Lung (tissue), 12 donors: ENCODE measurements around the gene MAST4. TPM values are rescaled to one million over a fixed set of nuclear protein-coding genes. Genes with fewer than 3 reads are reported as not detected.

ENCODE experiments used
- ATAC-seq: fragments of 200-7000 bp; cut with Tn5 transposase; one replicate; pipeline ENCODE4 v1.9.1; 2020; ENCODE audit warnings: moderate number of reproducible peaks; ENCODE audit not compliant: insufficient read depth, low FRiP score
- DNase-seq, 3 donors: peaks; one replicate each; pipeline ENCODE4 v3.0.0-alpha.2; 2013 to 2017
- H3K27ac ChIP-seq, 2 donors: one replicate each; pipeline ENCODE4 v1.5.1; 2013; ENCODE audit warnings: mild to moderate bottlenecking in 2 of 2, moderate library complexity in 2 of 2, control low read depth in 1 of 2, inconsistent platforms in 1 of 2, low read depth in 1 of 2, low read length in 1 of 2
- H3K27me3 ChIP-seq, 3 donors: one replicate each; pipeline ENCODE4 v1.5.1; 2013; ENCODE audit warnings: low read length in 2 of 3; ENCODE audit not compliant: control insufficient read depth in 3 of 3, insufficient read depth in 3 of 3
- H3K36me3 ChIP-seq, 4 donors: one replicate each; pipeline ENCODE4 v1.5.1; 2013; ENCODE audit warnings: low read length in 4 of 4, mild to moderate bottlenecking in 1 of 4, moderate library complexity in 1 of 4; ENCODE audit not compliant: control insufficient read depth in 4 of 4, insufficient read depth in 4 of 4
- H3K4me1 ChIP-seq, 5 donors: one replicate each; pipeline ENCODE4 v1.5.1; 2013; ENCODE audit warnings: low read length in 5 of 5, mild to moderate bottlenecking in 2 of 5, moderate library complexity in 1 of 5; ENCODE audit not compliant: control insufficient read depth in 5 of 5, insufficient read depth in 5 of 5
- H3K4me3 ChIP-seq: one replicate; pipeline ENCODE4 v1.5.1; 2013; ENCODE audit warnings: mild to moderate bottlenecking, control low read depth, moderate library complexity
- H3K9ac ChIP-seq, 2 donors: one replicate each; pipeline ENCODE4 v1.5.1; 2013; ENCODE audit warnings: low read length in 2 of 2, control low read depth in 1 of 2; ENCODE audit not compliant: insufficient read depth in 1 of 2
- H3K9me3 ChIP-seq, 4 donors: one replicate each; pipeline ENCODE4 v1.5.1; 2013; ENCODE audit warnings: low read length in 3 of 4, mild to moderate bottlenecking in 1 of 4, moderate library complexity in 1 of 4; ENCODE audit not compliant: control insufficient read depth in 4 of 4, insufficient read depth in 3 of 4
- WGBS, 2 donors: extraction: QIAGEN DNeasy Blood & Tissue Kit; methylation state at CpG; one replicate each; pipeline ENCODE4 v1.1.7; 2013; 5-methylcytosine and 5-hydroxymethylcytosine counted together
- polyA plus RNA-seq, 2 donors: library from polyadenylated mRNA; stranded (reverse); fragments of 200-250 nt; gene quantifications; one replicate each; pipeline ENCODE4 v1.2.1, GENCODE V29; 2013
- total RNA-seq, 2 donors: library from RNA; depleted of rRNA in 1 of 2; stranded (reverse); fragments of >200 nt in 1 of 2; gene quantifications; one replicate each; pipeline ENCODE4 v1.2.1, GENCODE V29; 2014 to 2021
- TF ChIP-seq, protein P1 (sequence below): IDR thresholded peaks from 2 replicates; pipeline ENCODE4 v1.5.1; 2012; ENCODE audit warnings: mild to moderate bottlenecking; ENCODE audit errors: control extremely low read depth, extremely low read depth
- donor health status: control.
- donor health status: control.
- donor health status: Bipolar disorder and iron deficiency.
- donor health status: healthy.
- donor health status: DM: yes; HTN: yes; CAD: no.

Gene MAST4
- total and polyA plus RNA-seq, 4 donors = 13.9 to 153 (median 46.2) TPM

DNA sequence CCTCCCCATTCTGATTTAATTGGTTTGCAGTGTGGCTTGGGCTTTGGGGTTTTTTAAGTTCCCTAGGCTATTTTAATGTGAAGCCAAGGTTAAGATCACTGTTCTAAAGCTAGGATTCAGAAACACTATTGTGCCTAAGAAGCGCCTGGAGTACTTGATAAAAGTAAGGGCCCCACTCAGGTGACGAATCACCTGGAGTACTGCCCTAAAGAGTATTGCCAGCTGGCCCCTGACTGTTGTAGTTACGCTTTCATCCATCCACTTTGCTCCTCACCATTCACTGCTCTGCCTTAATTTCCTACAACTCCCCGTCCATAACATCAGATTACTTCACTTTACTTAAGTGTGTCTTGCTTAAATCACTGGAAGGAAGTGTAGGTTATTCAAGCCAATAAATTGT is 481.1 kb downstream of the MAST4 start:
- TF ChIP-seq, protein P1, sequence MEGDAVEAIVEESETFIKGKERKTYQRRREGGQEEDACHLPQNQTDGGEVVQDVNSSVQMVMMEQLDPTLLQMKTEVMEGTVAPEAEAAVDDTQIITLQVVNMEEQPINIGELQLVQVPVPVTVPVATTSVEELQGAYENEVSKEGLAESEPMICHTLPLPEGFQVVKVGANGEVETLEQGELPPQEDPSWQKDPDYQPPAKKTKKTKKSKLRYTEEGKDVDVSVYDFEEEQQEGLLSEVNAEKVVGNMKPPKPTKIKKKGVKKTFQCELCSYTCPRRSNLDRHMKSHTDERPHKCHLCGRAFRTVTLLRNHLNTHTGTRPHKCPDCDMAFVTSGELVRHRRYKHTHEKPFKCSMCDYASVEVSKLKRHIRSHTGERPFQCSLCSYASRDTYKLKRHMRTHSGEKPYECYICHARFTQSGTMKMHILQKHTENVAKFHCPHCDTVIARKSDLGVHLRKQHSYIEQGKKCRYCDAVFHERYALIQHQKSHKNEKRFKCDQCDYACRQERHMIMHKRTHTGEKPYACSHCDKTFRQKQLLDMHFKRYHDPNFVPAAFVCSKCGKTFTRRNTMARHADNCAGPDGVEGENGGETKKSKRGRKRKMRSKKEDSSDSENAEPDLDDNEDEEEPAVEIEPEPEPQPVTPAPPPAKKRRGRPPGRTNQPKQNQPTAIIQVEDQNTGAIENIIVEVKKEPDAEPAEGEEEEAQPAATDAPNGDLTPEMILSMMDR = no peak
- Histone ChIP-seq H3K9me3 (no peaks in the 10 kb centered on the region), H3K4me3 (no peak overlapping the region), H3K27ac (no peak overlapping the region), H3K4me1 (peaks cover 0 to 8% (median 3%) of the 10 kb centered on the region in 5 donors), H3K36me3 (peaks cover 0 to 3% (median 0%) of the 10 kb centered on the region in 4 donors), H3K9ac (no peak overlapping the region), H3K27me3 (no peaks in the 10 kb centered on the region)
- DNase-seq (no peak), ATAC-seq (no peak)
- WGBS, 2 donors = 83 to 90% methylated on average over 4 of the region's 4 CpGs

DNA sequence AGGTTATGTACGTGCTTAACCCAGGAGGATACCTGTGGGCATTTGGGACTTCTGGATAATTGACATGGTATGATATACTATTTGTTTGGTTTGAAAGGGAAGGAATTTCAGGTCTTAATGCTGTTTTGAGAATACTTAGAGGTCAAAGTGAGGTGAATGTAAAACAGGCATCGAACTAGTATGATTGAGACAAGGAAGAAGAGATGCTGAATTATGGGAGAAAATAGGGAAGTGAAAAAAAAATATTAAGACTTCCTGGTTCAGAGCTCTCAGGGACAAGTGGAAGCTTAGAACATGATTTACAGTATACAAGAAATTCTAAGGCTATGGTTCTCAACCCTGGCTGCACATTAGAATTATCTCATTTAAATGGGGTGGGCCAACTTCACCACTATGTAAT is 485.1 kb downstream of the MAST4 start:
- Histone ChIP-seq H3K4me1 (peaks cover 4 to 17% (median 8%) of the 10 kb centered on the region in 5 donors), H3K9ac (no peak overlapping the region), H3K36me3 (peaks cover 0 to 3% (median 0%) of the 10 kb centered on the region in 4 donors), H3K4me3 (no peak overlapping the region), H3K27me3 (no peaks in the 10 kb centered on the region), H3K27ac (no peak overlapping the region), H3K9me3 (no peaks in the 10 kb centered on the region)
- TF ChIP-seq, protein P1 = no peak
- DNase-seq (no peak), ATAC-seq (no peak)
- 62 to 70% methylated on average over 2 of the region's 2 CpGs for WGBS, 2 donors

DNA sequence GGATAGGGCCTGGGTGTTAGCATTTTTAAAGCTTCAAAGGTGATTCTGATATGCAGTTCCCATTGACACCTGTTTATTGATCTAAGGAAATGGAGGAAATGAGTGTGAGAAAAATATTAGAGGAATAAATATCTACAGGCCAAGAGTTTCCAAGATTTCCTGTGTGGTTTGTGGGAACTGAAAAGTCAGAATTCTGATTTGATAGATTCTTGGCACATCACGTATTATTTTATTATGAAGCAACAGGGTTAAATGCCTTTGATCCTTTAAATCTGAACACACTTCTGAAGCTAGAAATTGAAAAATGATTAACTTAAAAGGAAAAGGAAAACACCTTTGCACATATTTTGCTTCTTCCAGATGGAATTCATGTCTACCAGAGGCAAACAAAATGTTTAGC is 486.7 kb downstream of the MAST4 start:
- Histone ChIP-seq H3K4me1 (peaks cover 4 to 24% (median 8%) of the 10 kb centered on the region in 5 donors), H3K27ac (no peak overlapping the region), H3K36me3 (peaks cover 0 to 3% (median 0%) of the 10 kb centered on the region in 4 donors), H3K9ac (no peak overlapping the region), H3K9me3 (no peaks in the 10 kb centered on the region), H3K27me3 (no peaks in the 10 kb centered on the region), H3K4me3 (no peak overlapping the region)
- no peak for ATAC-seq
- WGBS, 2 donors = 48 to 65% methylated on average over 1 of the region's 1 CpG
- TF ChIP-seq, protein P1 = no peak
- DNase-seq = no peak

DNA sequence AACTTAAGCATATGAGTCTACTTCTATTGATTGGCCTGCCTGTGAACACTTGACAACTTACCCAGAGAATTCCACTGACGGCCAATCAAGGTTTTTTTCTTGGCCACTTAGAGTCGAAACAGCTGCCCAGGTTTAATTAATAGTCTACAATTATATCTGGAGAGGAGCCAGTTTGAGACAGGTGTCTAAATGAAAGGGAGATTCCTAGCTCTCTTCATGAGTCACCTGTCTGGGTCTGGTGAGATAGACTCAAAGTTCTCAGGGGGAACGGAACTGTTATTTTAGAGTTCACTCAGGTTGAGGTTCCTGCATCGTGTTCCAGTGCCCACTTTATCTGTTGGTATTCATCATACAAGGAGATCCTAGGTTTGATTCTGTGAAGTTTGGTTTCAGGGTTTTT is 489.4 kb downstream of the MAST4 start:
- H3K9ac ChIP-seq = no peak overlapping the region
- no peak overlapping the region for H3K27ac ChIP-seq
- H3K9me3 ChIP-seq = no peaks in the 10 kb centered on the region
- H3K4me1 ChIP-seq = peaks cover 5 to 29% (median 14%) of the 10 kb centered on the region in 5 donors
- H3K4me3 ChIP-seq = no peak overlapping the region
- no peaks in the 10 kb centered on the region for H3K27me3 ChIP-seq
- TF ChIP-seq, protein P1 = no peak
- H3K36me3 ChIP-seq = peaks cover 0 to 3% (median 1%) of the 10 kb centered on the region in 4 donors
- 80 to 86% methylated on average over 4 of the region's 4 CpGs for WGBS, 2 donors
- DNase-seq (no peak), ATAC-seq (no peak)
